ENCODE measurements around the gene ZBED4.

DNA sequence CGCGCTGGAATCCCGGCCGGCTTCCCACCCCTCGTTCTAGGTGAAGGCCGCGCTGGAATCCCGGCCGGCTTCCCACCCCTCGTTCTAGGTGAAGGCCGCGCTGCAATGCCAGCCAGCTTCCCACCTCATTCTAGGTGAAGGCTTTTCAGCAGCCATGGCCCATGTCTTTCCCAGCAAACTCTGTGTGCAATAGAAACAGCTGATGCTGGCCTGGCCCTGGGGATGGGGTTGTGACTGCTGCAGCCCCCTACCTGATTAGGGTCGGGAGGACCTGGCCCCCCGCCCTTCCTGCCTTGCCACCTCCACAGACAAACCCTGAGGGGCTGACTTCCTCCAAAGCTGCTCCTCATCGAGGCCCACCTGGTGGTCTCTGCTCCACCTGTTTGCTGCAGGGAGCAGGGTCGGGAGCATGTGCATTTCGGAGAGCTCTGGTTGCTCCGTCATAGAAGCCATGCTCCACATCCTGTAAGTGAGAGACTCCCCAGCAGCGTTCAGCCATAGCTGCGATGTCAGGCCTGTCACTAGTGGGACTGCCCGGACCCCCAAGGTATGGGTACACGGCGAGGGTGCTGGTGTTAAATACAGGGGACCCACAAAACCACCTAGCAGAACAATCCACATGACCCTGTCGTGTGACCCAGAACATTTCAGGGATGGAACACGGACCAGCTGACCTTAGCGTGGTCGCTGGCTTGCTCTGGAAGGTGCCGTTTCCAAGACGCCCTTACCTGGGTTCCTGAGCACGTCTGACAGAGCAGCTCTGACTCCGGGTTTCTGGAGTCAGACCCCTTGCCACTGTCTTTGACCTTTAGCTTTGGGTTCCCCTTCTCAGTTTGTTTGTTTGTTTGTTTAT lies 3.3 kb downstream of the ZBED4 start:
- no peak for TF ChIP-seq POLR2A (IDR thresholded peaks at IDR 0.05)
- TF ChIP-seq, protein P1, sequence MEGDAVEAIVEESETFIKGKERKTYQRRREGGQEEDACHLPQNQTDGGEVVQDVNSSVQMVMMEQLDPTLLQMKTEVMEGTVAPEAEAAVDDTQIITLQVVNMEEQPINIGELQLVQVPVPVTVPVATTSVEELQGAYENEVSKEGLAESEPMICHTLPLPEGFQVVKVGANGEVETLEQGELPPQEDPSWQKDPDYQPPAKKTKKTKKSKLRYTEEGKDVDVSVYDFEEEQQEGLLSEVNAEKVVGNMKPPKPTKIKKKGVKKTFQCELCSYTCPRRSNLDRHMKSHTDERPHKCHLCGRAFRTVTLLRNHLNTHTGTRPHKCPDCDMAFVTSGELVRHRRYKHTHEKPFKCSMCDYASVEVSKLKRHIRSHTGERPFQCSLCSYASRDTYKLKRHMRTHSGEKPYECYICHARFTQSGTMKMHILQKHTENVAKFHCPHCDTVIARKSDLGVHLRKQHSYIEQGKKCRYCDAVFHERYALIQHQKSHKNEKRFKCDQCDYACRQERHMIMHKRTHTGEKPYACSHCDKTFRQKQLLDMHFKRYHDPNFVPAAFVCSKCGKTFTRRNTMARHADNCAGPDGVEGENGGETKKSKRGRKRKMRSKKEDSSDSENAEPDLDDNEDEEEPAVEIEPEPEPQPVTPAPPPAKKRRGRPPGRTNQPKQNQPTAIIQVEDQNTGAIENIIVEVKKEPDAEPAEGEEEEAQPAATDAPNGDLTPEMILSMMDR (IDR thresholded peaks at IDR 0.05), result no peak

All from uterus (tissue), 2 donors.